MM.1S (cell line): ENCODE measurements around the gene POLE.

Experiments used
- DNase-seq: peaks from one replicate; pipeline ENCODE4 v3.0.0-alpha.2; 2015
- H2AFZ ChIP-seq: fragments of 300-600 bp; sonication (generic); 2 replicates; pipeline ENCODE4 v1.6.0; 2016; ENCODE audit warnings: antibody characterized with exemption, low read length
- H3F3A ChIP-seq: fragments of 300-600 bp; sonication (generic); 2 replicates; pipeline ENCODE4 v1.6.1; 2016; ENCODE audit warnings: mild to moderate bottlenecking, antibody characterized with exemption, low read length, moderate library complexity, mixed read lengths; ENCODE audit not compliant: insufficient read depth
- H3K27ac ChIP-seq: fragments of 300-600 bp; sonication (generic); 2 replicates; pipeline ENCODE4 v1.5.1; 2016; ENCODE audit warnings: mild to moderate bottlenecking, low read length
- H3K27me3 ChIP-seq: fragments of 300-600 bp; sonication (generic); replicated peaks from 2 replicates; pipeline ENCODE4 v1.6.0; 2016; ENCODE audit warnings: low read length; ENCODE audit not compliant: insufficient read depth
- H3K36me3 ChIP-seq: fragments of 300-600 bp; sonication (generic); replicated peaks from 2 replicates; pipeline ENCODE4 v1.6.1; 2016; ENCODE audit warnings: mild to moderate bottlenecking, low read length, mixed read lengths; ENCODE audit not compliant: insufficient read depth
- H3K4me1 ChIP-seq: fragments of 300-600 bp; sonication (generic); 2 replicates; pipeline ENCODE4 v1.6.1; 2016; ENCODE audit warnings: low read length, mixed read lengths
- H3K4me2 ChIP-seq: fragments of 300-600 bp; sonication (generic); 2 replicates; pipeline ENCODE4 v1.6.0; 2016; ENCODE audit warnings: low read depth, low read length
- H3K4me3 ChIP-seq: fragments of 300-600 bp; sonication (generic); 2 replicates; pipeline ENCODE4 v1.5.1; 2016; ENCODE audit warnings: low read length, mixed read lengths
- H3K79me2 ChIP-seq: fragments of 300-600 bp; sonication (generic); 2 replicates; pipeline ENCODE4 v1.6.1; 2016; ENCODE audit warnings: mixed run types, low read length, mixed read lengths
- H3K9ac ChIP-seq: fragments of 300-600 bp; sonication (generic); 2 replicates; pipeline ENCODE4 v1.6.1; 2016; ENCODE audit warnings: low read length, mixed read lengths
- H3K9me2 ChIP-seq: fragments of 300-600 bp; sonication (generic); replicated peaks from 2 replicates; pipeline ENCODE4 v1.6.1; 2016; ENCODE audit warnings: mild to moderate bottlenecking, low read length, mixed read lengths; ENCODE audit not compliant: insufficient read depth
- H3K9me3 ChIP-seq: fragments of 300-600 bp; sonication (generic); replicated peaks from 2 replicates; pipeline ENCODE4 v1.6.1; 2016; ENCODE audit warnings: mild to moderate bottlenecking, low read length, mixed read lengths; ENCODE audit not compliant: insufficient read depth
- H4K20me1 ChIP-seq: fragments of 300-600 bp; sonication (generic); 2 replicates; pipeline ENCODE4 v1.6.1; 2016; ENCODE audit warnings: mild to moderate bottlenecking, low read length, moderate library complexity, mixed read lengths; ENCODE audit not compliant: insufficient read depth
- EZH2 ChIP-seq: fragments of 300-600 bp; sonication (generic); optimal IDR thresholded peaks from 2 replicates; pipeline ENCODE3; 2017; ENCODE audit warnings: low read depth, mild to moderate bottlenecking, antibody characterized with exemption, low read length, mixed read lengths
- EZH2phosphoT487 ChIP-seq: fragments of 300-600 bp; sonication (generic); IDR thresholded peaks from 2 replicates; pipeline ENCODE4 v1.6.1; 2018; ENCODE audit warnings: antibody characterized with exemption, low read length
- TF ChIP-seq, protein P1 (sequence below): fragments of 300-600 bp; sonication (generic); IDR thresholded peaks from 2 replicates; pipeline ENCODE4 v1.5.1; 2016; ENCODE audit warnings: antibody characterized with exemption, low read length, mixed read lengths

Gene POLE

DNA sequence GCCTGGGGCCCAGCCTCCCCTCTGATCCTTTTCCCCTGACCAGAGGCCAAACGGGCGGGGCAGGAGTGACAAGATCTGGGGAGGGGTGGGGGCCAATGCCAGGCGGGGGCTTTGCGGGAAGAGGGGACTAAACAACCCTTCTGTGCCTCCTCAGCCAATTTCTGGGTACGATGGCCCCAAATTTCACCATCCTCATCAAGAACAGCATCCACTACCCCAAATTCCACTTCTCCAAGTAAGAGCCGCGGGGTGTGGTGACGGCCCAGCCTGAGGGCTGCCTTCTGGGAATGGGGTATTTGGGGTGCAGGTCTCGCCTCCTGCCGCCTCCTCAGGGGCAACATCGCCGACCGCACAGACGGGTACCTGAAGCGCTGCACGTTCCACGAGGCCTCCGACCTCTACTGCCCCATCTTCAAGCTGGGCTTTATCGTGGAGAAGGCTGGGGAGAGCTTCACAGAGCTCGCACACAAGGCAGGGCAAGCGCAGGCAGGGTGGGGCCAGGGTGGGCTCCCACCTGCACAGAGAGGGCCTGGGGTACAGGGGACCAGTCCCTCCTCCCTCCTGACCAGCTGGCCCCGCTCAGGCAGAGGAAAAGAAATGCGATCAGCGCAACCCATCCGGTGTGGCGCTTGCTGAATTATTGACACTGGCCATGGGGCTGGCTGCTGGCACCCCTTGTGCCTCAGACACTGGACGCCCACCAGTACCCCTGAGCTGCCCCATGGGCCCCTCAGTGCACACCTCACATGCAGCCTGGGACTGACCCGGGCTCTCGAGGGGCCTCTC, 66.8 kb downstream of the POLE start:
- Histone ChIP-seq H2AFZ (no peak overlapping the region), H3K27me3 (no peaks in the 10 kb centered on the region), H4K20me1 (no peaks in the 10 kb centered on the region), H3K36me3 (no peaks in the 10 kb centered on the region), H3K9ac (no peak overlapping the region), H3K4me3 (no peak overlapping the region), H3F3A (no peaks in the 10 kb centered on the region), H3K9me2 (no peaks in the 10 kb centered on the region), H3K27ac (no peak overlapping the region), H3K79me2 (no peaks in the 10 kb centered on the region), H3K9me3 (no peaks in the 10 kb centered on the region), H3K4me2 (no peak overlapping the region), H3K4me1 (no peaks in the 10 kb centered on the region)
- TF ChIP-seq, protein P1, sequence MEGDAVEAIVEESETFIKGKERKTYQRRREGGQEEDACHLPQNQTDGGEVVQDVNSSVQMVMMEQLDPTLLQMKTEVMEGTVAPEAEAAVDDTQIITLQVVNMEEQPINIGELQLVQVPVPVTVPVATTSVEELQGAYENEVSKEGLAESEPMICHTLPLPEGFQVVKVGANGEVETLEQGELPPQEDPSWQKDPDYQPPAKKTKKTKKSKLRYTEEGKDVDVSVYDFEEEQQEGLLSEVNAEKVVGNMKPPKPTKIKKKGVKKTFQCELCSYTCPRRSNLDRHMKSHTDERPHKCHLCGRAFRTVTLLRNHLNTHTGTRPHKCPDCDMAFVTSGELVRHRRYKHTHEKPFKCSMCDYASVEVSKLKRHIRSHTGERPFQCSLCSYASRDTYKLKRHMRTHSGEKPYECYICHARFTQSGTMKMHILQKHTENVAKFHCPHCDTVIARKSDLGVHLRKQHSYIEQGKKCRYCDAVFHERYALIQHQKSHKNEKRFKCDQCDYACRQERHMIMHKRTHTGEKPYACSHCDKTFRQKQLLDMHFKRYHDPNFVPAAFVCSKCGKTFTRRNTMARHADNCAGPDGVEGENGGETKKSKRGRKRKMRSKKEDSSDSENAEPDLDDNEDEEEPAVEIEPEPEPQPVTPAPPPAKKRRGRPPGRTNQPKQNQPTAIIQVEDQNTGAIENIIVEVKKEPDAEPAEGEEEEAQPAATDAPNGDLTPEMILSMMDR: no peak
- TF ChIP-seq EZH2phosphoT487 (no peak), EZH2 (no peak)
- no peak for DNase-seq

DNA sequence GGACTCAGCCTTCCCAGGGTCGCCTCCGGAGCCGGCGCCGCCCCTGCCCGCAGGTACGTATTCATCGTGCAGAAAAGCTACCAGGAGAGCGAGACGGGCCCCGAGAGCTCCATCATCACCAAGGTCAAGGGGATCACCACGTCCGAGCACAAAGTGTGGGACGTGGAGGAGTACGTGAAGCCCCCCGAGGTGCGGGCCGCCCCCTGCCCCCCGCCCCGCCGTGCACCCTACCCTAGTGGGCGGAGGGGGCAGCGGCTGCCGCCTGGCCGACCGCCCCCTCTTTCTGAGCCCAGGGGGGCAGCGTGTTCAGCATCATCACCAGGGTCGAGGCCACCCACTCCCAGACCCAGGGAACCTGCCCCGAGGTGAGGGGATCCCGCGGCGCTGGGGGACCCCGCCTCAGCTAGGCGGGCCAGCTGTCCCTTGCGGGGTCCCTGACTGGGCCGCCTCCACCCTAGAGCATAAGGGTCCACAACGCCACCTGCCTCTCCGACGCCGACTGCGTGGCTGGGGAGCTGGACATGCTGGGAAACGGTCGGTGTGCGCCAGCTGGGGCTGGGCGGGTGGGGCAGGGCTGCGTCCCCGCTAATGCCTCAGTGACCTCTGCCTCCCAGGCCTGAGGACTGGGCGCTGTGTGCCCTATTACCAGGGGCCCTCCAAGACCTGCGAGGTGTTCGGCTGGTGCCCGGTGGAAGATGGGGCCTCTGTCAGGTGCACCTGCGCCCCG, 67.6 kb downstream of the POLE start:
- no peaks in the 10 kb centered on the region for H3F3A ChIP-seq
- no peak for DNase-seq
- no peaks in the 10 kb centered on the region for H4K20me1 ChIP-seq
- H3K27me3 ChIP-seq: no peaks in the 10 kb centered on the region
- H3K36me3 ChIP-seq: no peaks in the 10 kb centered on the region
- TF ChIP-seq EZH2: no peak
- TF ChIP-seq, protein P1: no peak
- no peak for TF ChIP-seq EZH2phosphoT487
- no peak overlapping the region for H3K4me3 ChIP-seq
- H2AFZ ChIP-seq: no peak overlapping the region
- H3K9me2 ChIP-seq: no peaks in the 10 kb centered on the region
- no peaks in the 10 kb centered on the region for H3K9me3 ChIP-seq
- H3K4me1 ChIP-seq: no peaks in the 10 kb centered on the region
- H3K9ac ChIP-seq: no peak overlapping the region
- H3K4me2 ChIP-seq: no peak overlapping the region
- no peaks in the 10 kb centered on the region for H3K79me2 ChIP-seq
- H3K27ac ChIP-seq: no peak overlapping the region

DNA sequence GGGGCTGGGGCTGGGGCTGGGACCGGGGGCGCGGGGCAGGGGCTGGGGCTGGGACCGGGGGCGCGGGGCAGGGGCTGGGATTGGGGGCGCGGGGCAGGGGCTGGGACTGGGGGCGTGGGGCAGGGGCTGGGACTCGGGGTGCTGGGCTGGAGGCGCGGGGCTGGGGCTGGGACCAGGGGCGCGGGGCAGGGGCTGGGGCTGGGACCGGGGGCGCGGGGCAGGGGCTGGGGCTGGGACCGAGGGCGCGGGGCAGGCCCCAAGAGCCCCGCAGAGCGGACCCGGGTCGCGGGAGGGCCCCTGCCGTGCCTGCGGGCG, 68.1 kb downstream of the POLE start:
- Histone ChIP-seq H3K4me1 (no peaks in the 10 kb centered on the region), H3K9me2 (no peaks in the 10 kb centered on the region), H3K9me3 (no peaks in the 10 kb centered on the region), H3K27me3 (no peaks in the 10 kb centered on the region), H3K9ac (no peak overlapping the region), H3K27ac (no peak overlapping the region), H4K20me1 (no peaks in the 10 kb centered on the region), H3F3A (no peaks in the 10 kb centered on the region), H2AFZ (no peak overlapping the region), H3K79me2 (no peaks in the 10 kb centered on the region), H3K4me3 (no peak overlapping the region), H3K36me3 (no peaks in the 10 kb centered on the region), H3K4me2 (no peak overlapping the region)
- TF ChIP-seq, protein P1: no peak
- TF ChIP-seq EZH2phosphoT487: no peak
- no peak for TF ChIP-seq EZH2
- DNase-seq: no peak
